Caco-2 (cell line): ENCODE measurements around the gene COL4A6. TPM values are rescaled to one million over a fixed set of nuclear protein-coding genes. Genes with fewer than 3 reads are reported as not detected.

Experiments
- BruUV-seq: library from RNA; stranded (reverse); fragments of 400-500 nt; replicated peaks from 2 replicates; lab custom pipeline; 2021; lab: Mats Ljungman, UMichigan
- CTCF ChIA-PET: fragments of 300-600 bp; sonication (Branson Sonifier 250); formaldehyde crosslinking; loops from one replicate; lab custom pipeline; 2022; ENCODE audit warnings: antibody characterized with exemption; lab: Charles Lee
- POLR2A ChIA-PET: fragments of 300-600 bp; sonication (Branson Sonifier 250); formaldehyde crosslinking; loops from one replicate; lab custom pipeline; 2022; ENCODE audit warnings: antibody characterized with exemption; lab: Charles Lee
- DNase-seq, 2 experiments: peaks; one replicate each; pipeline versions ENCODE4 v3.0.0 to v3.0.0-alpha.2; 2020 to 2022
- H3K27me3 ChIP-seq: replicated peaks from 2 replicates; pipeline ENCODE4 v1.6.0; 2011; ENCODE audit warnings: low read length; ENCODE audit not compliant: control insufficient read depth, insufficient read depth
- H3K36me3 ChIP-seq: 2 replicates; pipeline ENCODE4 v1.5.1; 2011; ENCODE audit warnings: low read length; ENCODE audit not compliant: control insufficient read depth, insufficient read depth
- H3K4me1 ChIP-seq: fragments of 250-450 bp; sonication (Bioruptor Pico); 2 replicates; pipeline ENCODE4 v1.5.1; 2020; ENCODE audit warnings: mild to moderate bottlenecking
- H3K4me3 ChIP-seq: 2 replicates; pipeline ENCODE4 v1.5.1; 2011; ENCODE audit warnings: low read depth, mild to moderate bottlenecking, control low read depth, low read length
- H3K9me3 ChIP-seq: fragments of 250-450 bp; sonication (Bioruptor Pico); 2 replicates; pipeline ENCODE4 v1.5.1; 2020; ENCODE audit warnings: mild to moderate bottlenecking, moderate library complexity
- H3K27ac Mint-ChIP-seq: one replicate; pipeline ENCODE4 v1.8.0; 2022; ENCODE audit warnings: mixed read lengths; ENCODE audit not compliant: unreplicated experiment
- H3K27me3 Mint-ChIP-seq: one replicate; pipeline ENCODE4 v1.8.0; 2022; ENCODE audit warnings: mixed read lengths; ENCODE audit not compliant: insufficient read depth, unreplicated experiment
- H3K36me3 Mint-ChIP-seq: one replicate; pipeline ENCODE4 v1.8.0; 2022; ENCODE audit warnings: mild to moderate bottlenecking, mixed read lengths; ENCODE audit not compliant: insufficient read depth, unreplicated experiment
- H3K4me1 Mint-ChIP-seq: one replicate; pipeline ENCODE4 v1.8.0; 2022; ENCODE audit warnings: low read depth, mixed read lengths; ENCODE audit not compliant: unreplicated experiment
- H3K4me3 Mint-ChIP-seq: one replicate; pipeline ENCODE4 v1.8.0; 2022; ENCODE audit warnings: mild to moderate bottlenecking, moderate library complexity, mixed read lengths; ENCODE audit not compliant: unreplicated experiment
- H3K9me3 Mint-ChIP-seq: one replicate; pipeline ENCODE4 v1.8.0; 2022; ENCODE audit warnings: mixed read lengths; ENCODE audit not compliant: unreplicated experiment
- CTCF ChIP-seq, 2 experiments: fragments of 200-600 bp in 1 of 2; IDR thresholded peaks; 1 replicate in 1 of 2; 2 replicates in 1 of 2; pipeline versions ENCODE4 v1.5.1 to v1.8.0; 2011 to 2022; ENCODE audit warnings: antibody characterized with exemption in 1 of 2, control low read depth in 1 of 2, inconsistent platforms in 1 of 2, low read depth in 1 of 2, low read length in 1 of 2, mild to moderate bottlenecking in 1 of 2, moderate library complexity in 1 of 2; ENCODE audit not compliant: insufficient read depth in 1 of 2, severe bottlenecking in 1 of 2, unreplicated experiment in 1 of 2
- intact Hi-C: fragments of 100-400 bp; cut with micrococcal nuclease; formaldehyde crosslinking; loops from one replicate; pipeline ENCODE4 v1.10.0; 2022; ENCODE audit not compliant: unreplicated experiment
- total RNA-seq: library from RNA; stranded (reverse); gene quantifications from 2 replicates; pipeline ENCODE4 v1.2.3, GENCODE V29; 2022

The COL4A6 gene
- total RNA-seq, 1 experiment from 2014 or later: 16.0 TPM

- no peak overlapping the region for H3K4me3 Mint-ChIP-seq
- no TSS peak for BruUV-seq
- H3K4me1 Mint-ChIP-seq: peaks cover 15% of the 10 kb centered on the region
- ChIA-PET POLR2A (no interaction called here), CTCF (no interaction called here)
- Histone ChIP-seq H3K4me1 (0 out of 2 replicates have a peak, but pooled peaks cover 4% of the 10 kb centered on the region), H3K4me3 (no peak overlapping the region), H3K9me3 (no peaks in the 10 kb centered on the region), H3K36me3 (no peaks in the 10 kb centered on the region), H3K27me3 (no peaks in the 10 kb centered on the region)
- no peaks in the 10 kb centered on the region for H3K27me3 Mint-ChIP-seq
- intact Hi-C loops: no loop called here
- H3K27ac Mint-ChIP-seq: no peak overlapping the region
- TF ChIP-seq CTCF (IDR thresholded peaks at IDR 0.05; ENCODE audit: insufficient read depth in 1 of 2, low read depth in 1 of 2, low read length in 1 of 2, severe bottlenecking in 1 of 2, unreplicated experiment in 1 of 2): no peak
- no peak for DNase-seq
- no peaks in the 10 kb centered on the region for H3K36me3 Mint-ChIP-seq
- H3K9me3 Mint-ChIP-seq: no peaks in the 10 kb centered on the region
Observed at GRCh38 chrX:108257556-108257955, 180.7 kb downstream of the COL4A6 start.

GRCh38 chrX:108254636-108255035 is 183.6 kb downstream of the COL4A6 start:
- DNase-seq: peak; percentile 20 to 51
- ChIA-PET POLR2A (no interaction called here), CTCF (no interaction called here)
- BruUV-seq: no TSS peak
- no peak for TF ChIP-seq CTCF (IDR thresholded peaks at IDR 0.05; ENCODE audit: insufficient read depth in 1 of 2, low read depth in 1 of 2, low read length in 1 of 2, severe bottlenecking in 1 of 2, unreplicated experiment in 1 of 2)
- no peaks in the 10 kb centered on the region for H3K9me3 ChIP-seq
- Mint-ChIP-seq H3K4me1 (peaks cover 15% of the 10 kb centered on the region), H3K27ac (no peak overlapping the region), H3K9me3 (no peaks in the 10 kb centered on the region), H3K4me3 (peak overlapping the region; percentile 38), H3K36me3 (no peaks in the 10 kb centered on the region), H3K27me3 (no peaks in the 10 kb centered on the region)
- H3K27me3 ChIP-seq: no peaks in the 10 kb centered on the region
- 0 out of 2 replicates have a peak, but pooled peaks cover 4% of the 10 kb centered on the region for H3K4me1 ChIP-seq
- intact Hi-C loops: no loop called here
- no peak overlapping the region for H3K4me3 ChIP-seq
- no peaks in the 10 kb centered on the region for H3K36me3 ChIP-seq

- ChIA-PET CTCF (no interaction called here), POLR2A (no interaction called here)
- no peak overlapping the region for H3K27ac Mint-ChIP-seq
- H3K4me3 Mint-ChIP-seq: no peak overlapping the region
- Histone ChIP-seq H3K36me3 (no peaks in the 10 kb centered on the region), H3K9me3 (no peaks in the 10 kb centered on the region), H3K4me1 (0 out of 2 replicates have a peak, but pooled peaks cover 4% of the 10 kb centered on the region), H3K27me3 (no peaks in the 10 kb centered on the region), H3K4me3 (no peak overlapping the region)
- peaks cover 21% of the 10 kb centered on the region for H3K4me1 Mint-ChIP-seq
- H3K9me3 Mint-ChIP-seq: no peaks in the 10 kb centered on the region
- H3K27me3 Mint-ChIP-seq: no peaks in the 10 kb centered on the region
- no peak for DNase-seq
- no peak for TF ChIP-seq CTCF (IDR thresholded peaks at IDR 0.05; ENCODE audit: insufficient read depth in 1 of 2, low read depth in 1 of 2, low read length in 1 of 2, severe bottlenecking in 1 of 2, unreplicated experiment in 1 of 2)
- H3K36me3 Mint-ChIP-seq: no peaks in the 10 kb centered on the region
- no TSS peak for BruUV-seq
- intact Hi-C loops: no loop called here
Observed at GRCh38 chrX:108250654-108251579, 187.3 kb downstream of the COL4A6 start.
